Tibial nerve (tissue), 4 donors: ENCODE measurements around the gene CACNA1G.

ENCODE experiments used
- EP300 ChIP-seq, 2 donors: sonication (generic); formaldehyde crosslinking; IDR thresholded peaks; one replicate each; pipeline ENCODE4 v1.6.1; 2017; ENCODE audit warnings: antibody characterized with exemption in 2 of 2, mild to moderate bottlenecking in 1 of 2
- POLR2A ChIP-seq, 2 donors: fragments of 450-650 bp; IDR thresholded peaks; one replicate each; pipeline ENCODE4 v1.6.1; 2017; ENCODE audit warnings: antibody characterized with exemption in 2 of 2, mild to moderate bottlenecking in 2 of 2, moderate library complexity in 2 of 2
- TF ChIP-seq, protein P1 (sequence below), 5 experiments: fragments of 200-600 bp in 3 of 5; fragments of 450-650 bp in 2 of 5; sonication (generic) in 3 of 5; IDR thresholded peaks; one replicate each; pipeline ENCODE4 v1.5.1; 2016 to 2019; ENCODE audit warnings: antibody characterized with exemption in 5 of 5, mild to moderate bottlenecking in 3 of 5, moderate library complexity in 2 of 5

DNA sequence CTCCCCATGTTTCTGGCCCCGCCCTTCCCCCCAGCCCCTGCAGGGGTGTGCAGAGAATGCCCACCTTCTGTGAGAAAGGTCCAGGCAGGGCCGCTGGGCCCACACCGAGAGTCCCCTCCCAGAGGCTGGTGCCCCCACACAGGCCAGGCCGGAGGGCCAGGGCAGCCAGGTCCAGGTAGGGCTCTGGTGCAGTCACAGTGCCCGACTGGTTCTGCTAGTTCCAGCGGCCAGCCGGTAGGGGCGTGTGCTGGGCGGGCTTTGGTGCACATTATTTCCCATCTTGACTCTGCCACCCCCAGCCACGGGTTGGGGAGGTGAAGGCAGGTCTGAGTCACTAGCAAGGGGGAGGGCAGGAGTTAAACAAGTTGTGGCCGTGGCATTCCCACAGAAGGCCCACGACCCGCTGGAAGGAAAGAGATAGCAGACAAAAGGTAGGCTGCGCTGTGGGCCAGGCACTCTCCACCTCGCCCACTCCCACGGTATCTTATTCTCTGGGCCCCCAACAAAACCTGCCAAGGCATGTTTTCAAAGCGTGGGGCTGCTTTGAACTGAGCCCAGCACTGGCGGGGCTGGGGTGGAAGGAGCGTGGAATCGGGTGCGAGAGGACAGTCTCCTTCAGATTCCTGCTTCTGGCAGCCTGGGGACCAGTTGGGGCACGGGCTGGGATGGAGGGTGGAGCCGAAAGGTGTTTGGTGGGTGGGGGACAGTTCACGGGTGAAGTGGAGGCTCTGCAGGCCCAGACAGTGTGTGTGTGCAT lies 26.1 kb upstream of the CACNA1G start:
- TF ChIP-seq, protein P1, sequence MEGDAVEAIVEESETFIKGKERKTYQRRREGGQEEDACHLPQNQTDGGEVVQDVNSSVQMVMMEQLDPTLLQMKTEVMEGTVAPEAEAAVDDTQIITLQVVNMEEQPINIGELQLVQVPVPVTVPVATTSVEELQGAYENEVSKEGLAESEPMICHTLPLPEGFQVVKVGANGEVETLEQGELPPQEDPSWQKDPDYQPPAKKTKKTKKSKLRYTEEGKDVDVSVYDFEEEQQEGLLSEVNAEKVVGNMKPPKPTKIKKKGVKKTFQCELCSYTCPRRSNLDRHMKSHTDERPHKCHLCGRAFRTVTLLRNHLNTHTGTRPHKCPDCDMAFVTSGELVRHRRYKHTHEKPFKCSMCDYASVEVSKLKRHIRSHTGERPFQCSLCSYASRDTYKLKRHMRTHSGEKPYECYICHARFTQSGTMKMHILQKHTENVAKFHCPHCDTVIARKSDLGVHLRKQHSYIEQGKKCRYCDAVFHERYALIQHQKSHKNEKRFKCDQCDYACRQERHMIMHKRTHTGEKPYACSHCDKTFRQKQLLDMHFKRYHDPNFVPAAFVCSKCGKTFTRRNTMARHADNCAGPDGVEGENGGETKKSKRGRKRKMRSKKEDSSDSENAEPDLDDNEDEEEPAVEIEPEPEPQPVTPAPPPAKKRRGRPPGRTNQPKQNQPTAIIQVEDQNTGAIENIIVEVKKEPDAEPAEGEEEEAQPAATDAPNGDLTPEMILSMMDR (IDR thresholded peaks at IDR 0.05), result no peak
- no peak for TF ChIP-seq EP300 (IDR thresholded peaks at IDR 0.05)
- TF ChIP-seq POLR2A (IDR thresholded peaks at IDR 0.05), result no peak
